GM18520 (cell line): Measurements from ENCODE around the gene BRD8.
"Not testable (repeated sequence)": the region's sequence is repeated elsewhere in the genome, so short reads cannot be mapped to it uniquely, and the experiment has no call there.

ENCODE experiments used
- ATAC-seq: cut with Tn5 transposase; IDR thresholded peaks from one replicate; pipeline ENCODE4 v1.9.1; 2021; ENCODE audit not compliant: unreplicated experiment

Gene BRD8

GRCh38 chr5:138178516-138179276, at the start of gene BRD8, which contains the start of gene KIF20A:
TSS of gene BRD8 (minus strand) at chr5:138178630. CDS start at chr5:138178614, 16 bp downstream.
TSS of gene KIF20A (plus strand) at chr5:138179112. CDS start at chr5:138179681, 569 bp downstream.
- ATAC-seq: peak; percentile 79

GRCh38 chr5:138226910-138227309, 48.5 kb upstream of the BRD8 start:
- no peak for ATAC-seq

- no peak for ATAC-seq
Observed at GRCh38 chr5:138224712-138225111, 46.3 kb upstream of the BRD8 start.

GRCh38 chr5:138223532-138223931, 45.1 kb upstream of the BRD8 start:
- ATAC-seq: no peak

- no peak for ATAC-seq
Observed at GRCh38 chr5:138216799-138217198, 38.4 kb upstream of the BRD8 start.

- peak; percentile 94 for ATAC-seq
Observed at GRCh38 chr5:138213161-138214029, 35.0 kb upstream of the BRD8 start, which contains the start of gene CDC23. TSS of gene CDC23 (minus strand) at chr5:138213323. CDS start at chr5:138213312, 11 bp downstream.

GRCh38 chr5:138212828-138213160, 34.4 kb upstream of the BRD8 start:
- no peak for ATAC-seq

- no peak for ATAC-seq
Observed at GRCh38 chr5:138210985-138211384, 32.6 kb upstream of the BRD8 start.

GRCh38 chr5:138193859-138194258, 15.4 kb upstream of the BRD8 start:
- not testable (repeated sequence) for ATAC-seq

- ATAC-seq: no peak
Observed at GRCh38 chr5:138192826-138193225, 14.4 kb upstream of the BRD8 start.

GRCh38 chr5:138188626-138189025, 10.2 kb upstream of the BRD8 start:
- no peak for ATAC-seq

- no peak for ATAC-seq
Observed at GRCh38 chr5:138186002-138186447, 7.6 kb upstream of the BRD8 start.

GRCh38 chr5:138182808-138183207, 4.4 kb upstream of the BRD8 start:
- ATAC-seq: no peak

GRCh38 chr5:138180841-138181240, 2.4 kb upstream of the BRD8 start:
- no peak for ATAC-seq

GRCh38 chr5:138180183-138180782, 1.9 kb upstream of the BRD8 start:
- ATAC-seq: no peak

- ATAC-seq: no peak
Observed at GRCh38 chr5:138179277-138179857, 937 bp upstream of the BRD8 start.

GRCh38 chr5:138177941-138178515, 402 bp downstream of the BRD8 start:
- ATAC-seq: no peak

GRCh38 chr5:138170299-138170698, 8.1 kb downstream of the BRD8 start:
- no peak for ATAC-seq

- no peak for ATAC-seq
Observed at GRCh38 chr5:138169124-138169523, 9.3 kb downstream of the BRD8 start.

GRCh38 chr5:138163721-138164120, 14.7 kb downstream of the BRD8 start:
- no peak for ATAC-seq

GRCh38 chr5:138160706-138161105, 17.7 kb downstream of the BRD8 start:
- no peak for ATAC-seq
